Body of pancreas (tissue), 4 donors: Measurements from ENCODE around the gene MMADHC.

ENCODE experiments used
- CTCF ChIP-seq, 7 experiments: fragments of 450-650 bp in 4 of 7; fragments of 200-600 bp in 3 of 7; sonication (generic) in 3 of 7; IDR thresholded peaks; one replicate each; pipeline ENCODE4 v1.5.1; 2016 to 2019; ENCODE audit warnings: antibody characterized with exemption in 7 of 7
- POLR2A ChIP-seq, 3 donors: fragments of 450-650 bp; IDR thresholded peaks; one replicate each; pipeline ENCODE4 v1.6.1; 2016; ENCODE audit warnings: antibody characterized with exemption in 3 of 3, mild to moderate bottlenecking in 2 of 3

GRCh38 chr2:149594411-149594810, 6.8 kb upstream of the MMADHC start:
- TF ChIP-seq POLR2A (IDR thresholded peaks at IDR 0.05) (no peak), CTCF (IDR thresholded peaks at IDR 0.05) (no peak)
